Activated CD8-positive, alpha-beta memory T cell treated with anti-CD3 and anti-CD28 coated beads for 36 hours (primary cell): ENCODE data around the gene HDGFL3. TPM values are rescaled to one million over a fixed set of nuclear protein-coding genes. Genes with fewer than 3 reads are reported as not detected.
"Not testable (repeated sequence)": the region's sequence is repeated elsewhere in the genome, so short reads cannot be mapped to it uniquely, and the experiment has no call there.

ENCODE experiments used
- CTCF ChIA-PET: fragments of 350-600 bp; sonication (Branson Sonifier 250); formaldehyde crosslinking; loops from one replicate; lab custom pipeline; 2021; ENCODE audit warnings: antibody characterized with exemption; lab: Charles Lee
- POLR2A ChIA-PET: fragments of 350-600 bp; sonication (Branson Sonifier 250); formaldehyde crosslinking; loops from one replicate; lab custom pipeline; 2021; ENCODE audit warnings: antibody characterized with exemption; lab: Charles Lee
- total RNA-seq, 2 experiments: library from RNA; stranded (reverse); gene quantifications; one replicate each; pipeline ENCODE4 v1.2.3, GENCODE V29; 2021

HDGFL3 gene
- total RNA-seq, 2 experiments from 2014 or later, result 6.9 to 7.4 TPM

GRCh38 chr15:83109532-83109931, 98.1 kb downstream of the HDGFL3 start:
- CTCF ChIA-PET, result no interaction called here
- POLR2A ChIA-PET, result no interaction called here

- CTCF ChIA-PET, result no interaction called here
- POLR2A ChIA-PET, result no interaction called here
These were observed 99.1 kb downstream of the HDGFL3 start for GRCh38 chr15:83108266-83109219.

DNA sequence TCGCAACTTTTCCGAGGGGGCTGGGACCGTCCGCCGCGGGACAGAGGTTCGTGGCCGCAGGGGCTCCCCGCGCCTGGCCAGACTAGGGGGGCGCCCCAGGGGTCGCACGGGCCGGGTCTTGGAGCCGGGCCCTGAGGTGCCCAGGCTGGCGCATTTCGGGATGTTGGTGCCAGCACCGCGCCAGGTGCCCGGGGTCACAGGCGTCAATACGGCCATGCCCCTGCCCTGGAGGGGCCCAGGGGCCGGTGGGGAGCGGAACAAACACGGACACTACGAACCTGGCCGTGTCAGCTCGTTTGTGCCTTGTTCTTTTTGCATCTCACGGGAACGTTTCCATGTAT, 99.8 kb downstream of the HDGFL3 start:
- CTCF ChIA-PET, result no interaction called here
- POLR2A ChIA-PET, result no interaction called here

DNA sequence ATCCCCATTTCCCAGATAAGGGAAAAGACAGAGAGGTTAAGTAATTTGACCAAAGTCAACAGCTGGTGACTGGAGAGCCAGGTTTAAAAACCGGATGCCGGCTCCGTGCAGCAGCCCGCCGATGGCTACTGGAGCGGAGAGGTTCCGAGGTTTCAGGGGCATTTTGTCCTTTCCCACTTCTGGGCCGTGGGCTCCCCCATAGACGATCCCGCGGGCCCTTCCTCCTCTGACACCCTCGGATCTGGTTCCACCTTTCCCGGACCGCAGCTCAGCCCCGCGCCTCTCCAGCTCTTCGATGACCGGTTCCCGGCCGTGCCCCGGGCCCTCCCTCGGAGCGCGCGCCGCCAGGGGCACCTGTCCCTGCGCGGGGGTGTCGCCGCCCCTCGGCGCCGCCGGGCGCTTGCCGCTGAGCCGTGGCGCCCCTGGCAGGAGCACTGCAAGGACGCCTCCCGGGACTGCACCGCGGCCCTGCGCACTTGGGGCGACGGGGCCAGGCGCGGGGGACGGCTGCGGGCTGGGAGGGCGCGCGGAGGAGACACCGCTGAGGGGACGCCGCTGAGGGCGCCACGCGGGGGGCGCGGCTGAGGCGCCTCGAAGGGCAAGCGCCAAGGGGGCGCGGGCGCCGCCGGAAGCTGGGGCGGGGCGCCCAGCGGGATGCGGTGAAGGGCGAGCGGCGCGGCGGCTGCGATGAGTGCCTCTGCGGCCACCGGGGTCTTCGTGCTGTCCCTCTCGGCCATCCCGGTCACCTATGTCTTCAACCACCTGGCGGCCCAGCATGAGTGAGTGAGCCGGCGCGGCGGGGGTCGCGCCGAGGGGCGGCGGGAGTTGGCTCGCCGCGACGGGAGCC, 100.4 kb downstream of the HDGFL3 start, which contains the start of gene TM6SF1:
Gene TM6SF1, plus strand, starts transcription at position 652 of the 847 bp plus-strand sequence. Its CDS starts 36 bp downstream, at position 688.
- ChIA-PET POLR2A (no interaction called here), CTCF (no interaction called here)

DNA sequence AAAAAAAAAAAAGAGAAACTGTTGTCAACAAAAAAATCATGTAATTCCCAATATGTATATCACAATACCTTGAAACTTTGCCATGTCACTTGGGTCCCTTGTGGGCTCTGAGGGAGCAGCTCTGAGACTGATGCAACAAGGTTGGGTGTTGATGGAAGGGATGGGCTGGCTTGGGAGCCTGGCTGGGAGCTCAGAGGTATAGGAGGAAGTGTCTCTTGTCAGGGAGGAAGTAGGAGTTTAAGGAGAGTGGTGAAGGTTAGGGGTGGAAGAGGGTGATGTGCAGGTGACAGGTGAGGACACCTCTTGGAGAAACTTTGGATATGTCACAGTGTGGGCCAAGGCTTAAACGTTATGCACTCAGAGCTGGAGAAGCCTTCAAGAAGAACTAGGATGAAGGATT, 102.2 kb downstream of the HDGFL3 start:
- POLR2A ChIA-PET, result no interaction called here
- CTCF ChIA-PET, result no interaction called here

- ChIA-PET CTCF (interaction anchor here (0.6 kb wide), 1 partner anchor 35 kb away, joined by 3 read pairs; no protein-coding TSS in a partner anchor), POLR2A (no interaction called here)
These were observed 103.5 kb downstream of the HDGFL3 start for GRCh38 chr15:83104141-83104540.

DNA sequence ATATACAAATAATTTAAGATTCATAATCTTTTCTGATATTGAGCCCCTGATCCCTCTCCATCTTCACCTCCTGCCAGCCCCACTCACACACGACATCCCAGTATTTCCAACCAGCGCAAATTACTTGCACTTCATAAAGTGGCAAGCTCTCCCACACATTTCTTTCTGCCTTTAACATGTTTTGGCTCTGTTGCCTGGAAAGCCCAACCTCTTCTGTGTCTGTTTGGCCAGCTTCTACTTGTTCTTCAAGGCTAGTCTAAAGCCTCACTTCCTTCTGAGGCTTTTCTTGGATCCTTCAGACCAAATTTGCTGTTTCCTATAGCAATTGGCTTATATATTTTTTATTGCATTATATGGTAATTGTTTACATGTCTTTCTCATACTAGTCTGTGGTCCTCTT, 105.3 kb downstream of the HDGFL3 start:
- ChIA-PET CTCF (no interaction called here), POLR2A (no interaction called here)

GRCh38 chr15:83100097-83100646, 107.5 kb downstream of the HDGFL3 start:
- POLR2A ChIA-PET, result no interaction called here

DNA sequence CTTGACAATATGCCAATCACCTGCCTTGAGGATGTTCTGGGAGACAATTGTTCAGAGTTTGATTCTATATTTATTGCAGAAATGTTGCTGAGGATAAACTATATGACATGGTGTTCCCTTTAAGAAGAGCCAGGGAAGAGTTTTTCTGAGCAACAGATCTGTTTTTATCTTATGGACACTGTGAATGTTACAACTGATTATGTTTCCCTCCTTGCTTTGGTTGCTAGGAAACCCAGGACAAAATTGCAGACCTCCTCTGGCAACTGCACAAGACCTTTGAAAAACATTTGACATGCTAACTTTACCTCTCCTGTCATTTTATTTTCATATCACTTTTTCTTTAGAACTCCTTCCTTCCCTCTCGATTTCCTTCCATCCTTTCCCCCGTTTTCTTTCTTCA, 108.3 kb downstream of the HDGFL3 start:
- ChIA-PET POLR2A (no interaction called here), CTCF (no interaction called here)

More at GRCh38 chr15:83100097-83100646, 107.5 kb downstream of the HDGFL3 start:
- CTCF ChIA-PET, result no interaction called here

GRCh38 chr15:83098079-83098478, 109.5 kb downstream of the HDGFL3 start:
- POLR2A ChIA-PET, result no interaction called here
- CTCF ChIA-PET, result no interaction called here

DNA sequence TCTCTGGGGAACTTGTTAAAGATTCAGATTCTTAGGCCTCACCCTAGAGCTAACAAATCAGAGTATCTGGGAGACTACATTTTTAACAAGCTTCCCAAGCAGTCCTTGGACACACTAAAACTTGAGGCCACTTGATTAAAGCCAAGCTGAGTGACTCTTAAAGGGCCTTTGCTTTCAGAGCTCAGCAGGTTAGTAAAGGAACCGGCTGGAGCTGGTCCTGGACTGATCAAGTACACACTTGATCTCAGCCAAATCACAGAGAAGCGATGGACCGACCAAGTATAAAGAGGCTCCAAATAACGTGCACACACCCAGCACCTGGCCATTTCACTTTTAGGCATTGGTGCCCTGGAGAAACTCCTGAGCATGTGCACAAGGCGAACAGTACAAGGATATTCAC, 113.0 kb downstream of the HDGFL3 start:
- CTCF ChIA-PET, result no interaction called here

GRCh38 chr15:83092309-83092976, 115.2 kb downstream of the HDGFL3 start:
- ChIA-PET CTCF (interaction anchor here (0.6 kb wide), 1 partner anchor 10 kb away, joined by 3 read pairs; no protein-coding TSS in a partner anchor), POLR2A (no interaction called here)

More for the DNA sequence above, 113.0 kb downstream of the HDGFL3 start:
- POLR2A ChIA-PET, result no interaction called here

DNA sequence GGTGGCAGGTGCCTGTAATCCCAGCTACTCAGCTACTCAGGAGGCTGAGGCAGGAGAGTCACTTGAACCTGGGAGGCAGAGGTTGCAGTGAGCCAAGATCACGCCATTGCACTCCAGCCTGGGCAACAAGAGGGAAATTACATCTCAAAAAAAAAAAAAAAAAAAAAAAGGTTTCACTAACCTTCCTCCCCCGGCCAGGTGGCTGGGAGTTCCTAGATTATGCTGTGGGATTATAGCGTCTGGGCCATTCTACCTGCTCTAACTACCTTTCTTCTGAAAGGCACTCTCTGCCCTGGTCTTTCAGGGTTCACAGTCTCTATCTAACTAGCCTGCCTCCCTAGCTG, 115.7 kb downstream of the HDGFL3 start:
- CTCF ChIA-PET, result interaction anchor here (0.6 to 0.7 kb wide), 2 partner anchors 9 to 126 kb away, joined by 3 to 4 read pairs; no protein-coding TSS in a partner anchor
- POLR2A ChIA-PET, result not testable (repeated sequence)

GRCh38 chr15:83090465-83090864, 117.2 kb downstream of the HDGFL3 start:
- ChIA-PET POLR2A (no interaction called here), CTCF (no interaction called here)

GRCh38 chr15:83088876-83089275, 118.7 kb downstream of the HDGFL3 start:
- CTCF ChIA-PET, result no interaction called here
- POLR2A ChIA-PET, result no interaction called here

- ChIA-PET CTCF (no interaction called here), POLR2A (no interaction called here)
These were observed 120.0 kb downstream of the HDGFL3 start for GRCh38 chr15:83087576-83087975.

GRCh38 chr15:83085864-83086552, 121.6 kb downstream of the HDGFL3 start:
- CTCF ChIA-PET, result not testable (repeated sequence)

DNA sequence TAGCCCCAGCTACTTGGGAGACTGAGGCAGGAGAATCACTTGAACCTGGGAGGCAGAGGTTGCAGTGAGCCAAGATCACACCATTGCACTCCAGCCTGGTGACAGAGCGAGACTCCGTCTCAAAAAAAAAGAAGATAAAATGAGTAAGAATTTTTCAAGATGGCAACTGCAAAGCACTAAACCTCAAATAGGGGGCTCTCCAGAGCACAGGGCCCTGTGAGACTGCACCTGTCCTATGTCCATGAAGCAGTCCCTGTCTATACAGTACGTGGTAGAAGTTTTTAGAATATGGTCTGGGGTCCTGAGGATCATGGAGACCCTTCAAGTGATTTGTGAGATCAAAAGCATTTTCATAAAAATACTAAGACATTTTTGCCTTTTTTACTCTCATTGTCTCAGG, 122.2 kb downstream of the HDGFL3 start:
- CTCF ChIA-PET, POLR2A ChIA-PET: not testable (repeated sequence)

More at GRCh38 chr15:83085864-83086552, 121.6 kb downstream of the HDGFL3 start:
- POLR2A ChIA-PET, result not testable (repeated sequence)
